ENCODE results near the gene TMEM181. TPM values are rescaled to one million over a fixed set of nuclear protein-coding genes. Genes with fewer than 3 reads are reported as not detected.

Gene TMEM181
- total RNA-seq, 2 experiments from 2014 or later: 10.0 to 10.1 TPM

- Mint-ChIP-seq H3K27me3 (no peaks in the 10 kb centered on the region), H3K36me3 (ENCODE audit: low read depth) (peaks cover 80% of the 10 kb centered on the region), H3K4me1 (ENCODE audit: low read depth) (peaks cover 46% of the 10 kb centered on the region), H3K27ac (no peak overlapping the region), H3K4me3 (no peak overlapping the region), H3K9me3 (no peaks in the 10 kb centered on the region)
- ATAC-seq (no peak), DNase-seq (no peak)
- intact Hi-C loops (cut with micrococcal nuclease): no loop called here
- no peak for TF ChIP-seq CTCF (IDR thresholded peaks at IDR 0.05)
- CTCF ChIA-PET: interaction anchor here (0.8 to 5.3 kb wide), 11 partner anchors 10 to 447 kb away, joined by 3 to 55 read pairs (median 3); partner anchors contain the start of genes DYNLT1 and SYTL3
- POLR2A ChIA-PET: interaction anchor here (1.2 to 6.9 kb wide), 5 partner anchors 8 to 18 kb away, joined by 3 to 65 read pairs (median 3); partner anchors contain the start of genes DYNLT1 and SYTL3
These were observed 101.3 kb downstream of the TMEM181 start for GRCh38 chr6:158661156-158661685.

- H3K4me1 Mint-ChIP-seq (ENCODE audit: low read depth): peaks cover 43% of the 10 kb centered on the region
- peaks cover 83% of the 10 kb centered on the region for H3K36me3 Mint-ChIP-seq (ENCODE audit: low read depth)
- POLR2A ChIA-PET: interaction anchor here (0.7 to 6.9 kb wide), 5 partner anchors 10 to 560 kb away, joined by 3 to 65 read pairs (median 8); partner anchors contain the start of genes DYNLT1 and SYTL3
- ATAC-seq (no peak), DNase-seq (no peak)
- peak overlapping the region; percentile 62 for H3K4me3 Mint-ChIP-seq
- no peaks in the 10 kb centered on the region for H3K9me3 Mint-ChIP-seq
- H3K27ac Mint-ChIP-seq: no peak overlapping the region
- CTCF ChIA-PET: interaction anchor here (0.7 to 5.3 kb wide), 9 partner anchors 10 to 441 kb away, joined by 3 to 55 read pairs (median 3); partner anchors contain the start of gene DYNLT1
- no peak for TF ChIP-seq CTCF (IDR thresholded peaks at IDR 0.05)
- intact Hi-C loops (cut with micrococcal nuclease): no loop called here
- H3K27me3 Mint-ChIP-seq: no peaks in the 10 kb centered on the region
These were observed 102.7 kb downstream of the TMEM181 start for GRCh38 chr6:158662607-158662953.

- intact Hi-C loops (cut with micrococcal nuclease): no loop called here
- Mint-ChIP-seq H3K36me3 (ENCODE audit: low read depth) (peaks cover 83% of the 10 kb centered on the region), H3K4me3 (peak overlapping the region; percentile 62), H3K27ac (peak overlapping the region; percentile 63), H3K9me3 (no peaks in the 10 kb centered on the region), H3K4me1 (ENCODE audit: low read depth) (peaks cover 43% of the 10 kb centered on the region), H3K27me3 (no peaks in the 10 kb centered on the region)
- no peak for TF ChIP-seq CTCF (IDR thresholded peaks at IDR 0.05)
- no peak for DNase-seq
- no peak for ATAC-seq
- POLR2A ChIA-PET: interaction anchor here (0.7 to 6.9 kb wide), 7 partner anchors 10 to 559 kb away, joined by 3 to 65 read pairs (median 5); partner anchors contain the start of genes DYNLT1 and SYTL3
- CTCF ChIA-PET: interaction anchor here (0.9 to 5.3 kb wide), 7 partner anchors 10 to 442 kb away, joined by 3 to 55 read pairs (median 3); partner anchors contain the start of gene DYNLT1
These were observed 103.2 kb downstream of the TMEM181 start for GRCh38 chr6:158662954-158663624.

- ChIA-PET POLR2A (interaction anchor here (1.1 to 6.9 kb wide), 6 partner anchors 11 to 23 kb away, joined by 3 to 65 read pairs (median 6); partner anchors contain the start of genes DYNLT1 and SYTL3), CTCF (interaction anchor here (1.0 to 5.3 kb wide), 3 partner anchors 9 to 443 kb away, joined by 3 to 55 read pairs (median 4); no protein-coding TSS in a partner anchor)
- TF ChIP-seq CTCF (IDR thresholded peaks at IDR 0.05): no peak
- DNase-seq (no peak), ATAC-seq (no peak)
- no peaks in the 10 kb centered on the region for H3K9me3 Mint-ChIP-seq
- peaks cover 85% of the 10 kb centered on the region for H3K36me3 Mint-ChIP-seq (ENCODE audit: low read depth)
- peak overlapping the region; percentile 34 for H3K27ac Mint-ChIP-seq
- peaks cover 42% of the 10 kb centered on the region for H3K4me1 Mint-ChIP-seq (ENCODE audit: low read depth)
- no peaks in the 10 kb centered on the region for H3K27me3 Mint-ChIP-seq
- H3K4me3 Mint-ChIP-seq: peak overlapping the region; percentile 62
- intact Hi-C loops (cut with micrococcal nuclease): no loop called here
These were observed 103.8 kb downstream of the TMEM181 start for GRCh38 chr6:158663625-158664165.
